ENCODE results near the gene HS3ST1.
"Not testable (repeated sequence)": the region's sequence is repeated elsewhere in the genome, so short reads cannot be mapped to it uniquely, and the experiment has no call there.

The HS3ST1 gene

GRCh38 chr4:11397819-11398610 lies 30.7 kb downstream of the HS3ST1 start:
- no peak for DNase-seq

DNA sequence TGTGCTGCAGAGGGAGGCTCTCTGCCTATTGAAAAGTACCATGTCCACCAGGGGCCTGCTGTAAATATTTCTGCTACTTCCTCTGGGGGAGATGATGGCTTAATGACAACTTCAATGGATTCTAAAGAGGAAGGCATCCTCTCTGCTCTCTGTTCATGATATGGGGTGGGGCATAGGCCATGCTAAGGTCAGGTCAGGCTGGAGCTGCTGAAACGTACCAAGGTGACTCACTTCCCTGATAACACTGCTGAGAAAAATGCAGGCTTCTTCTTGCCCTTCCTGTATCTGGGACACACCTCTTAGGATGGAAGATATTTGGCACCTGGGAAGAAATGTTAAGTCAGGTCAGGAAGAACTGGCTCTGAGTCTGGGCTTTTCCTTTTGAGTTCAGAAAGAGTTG lies 31.5 kb downstream of the HS3ST1 start:
- DNase-seq = no peak

DNA sequence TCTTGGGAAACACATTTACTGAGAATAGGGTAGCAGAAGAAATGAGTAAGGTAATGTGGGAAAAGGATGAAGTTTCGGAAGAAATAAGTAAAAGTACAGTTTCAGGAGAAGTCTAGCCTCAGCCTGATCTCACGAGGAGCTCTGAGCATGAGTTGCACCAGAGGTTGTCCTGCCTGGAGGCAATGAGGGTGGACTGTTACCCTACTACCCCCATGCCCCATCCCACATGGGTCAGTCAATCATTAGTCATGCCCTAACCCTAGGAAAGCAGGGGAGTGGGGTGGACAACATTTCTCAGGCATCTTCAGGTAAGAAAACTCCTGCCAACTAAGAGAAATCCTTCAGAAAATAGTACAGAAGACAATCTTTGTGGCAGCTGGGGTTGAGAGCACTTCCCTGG lies 35.1 kb downstream of the HS3ST1 start:
- no peak for DNase-seq

DNA sequence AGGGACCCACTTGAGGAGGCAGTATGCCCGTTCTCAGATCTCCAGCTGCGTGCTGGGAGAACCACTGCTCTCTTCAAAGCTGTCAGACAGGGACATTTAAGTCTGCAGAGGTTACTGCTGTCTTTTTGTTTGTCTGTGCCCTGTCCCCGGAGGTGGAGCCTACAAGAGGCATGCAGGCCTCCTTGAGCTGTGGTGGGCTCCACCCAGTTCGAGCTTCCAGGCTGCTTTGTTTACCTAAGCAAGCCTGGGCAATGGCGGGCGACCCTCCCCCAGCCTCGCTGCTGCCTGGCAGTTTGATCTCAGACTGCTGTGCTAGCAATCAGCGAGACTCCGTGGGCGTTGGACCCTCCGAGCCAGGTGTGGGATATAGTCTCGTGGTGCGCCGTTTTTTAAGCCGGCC lies 44.6 kb downstream of the HS3ST1 start:
- DNase-seq = not testable (repeated sequence)

GRCh38 chr4:11376571-11376970 lies 52.1 kb downstream of the HS3ST1 start:
- no peak for DNase-seq

- DNase-seq = no peak
Measured at GRCh38 chr4:11376146-11376545, 52.5 kb downstream of the HS3ST1 start.

DNA sequence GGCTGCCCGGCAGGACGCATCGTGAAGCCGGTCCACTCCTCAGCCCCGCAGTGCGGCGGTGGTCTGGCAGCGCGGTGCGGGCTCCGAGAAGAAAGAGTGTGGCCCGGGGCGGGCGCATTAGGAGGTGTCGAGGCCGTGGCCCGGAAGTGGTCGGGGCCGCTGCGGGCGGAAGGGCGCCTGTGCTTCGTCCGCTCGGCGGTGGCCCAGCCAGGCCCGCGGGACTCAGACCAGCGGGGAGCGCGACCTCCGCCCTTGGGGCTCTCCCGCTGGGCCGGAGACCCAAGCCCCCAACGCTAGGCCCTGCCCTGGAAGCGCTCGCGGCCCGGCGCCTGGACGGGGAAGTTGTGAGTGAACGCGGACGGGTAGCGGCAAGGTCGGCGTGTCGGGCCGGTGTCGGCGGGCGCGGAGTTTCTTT lies 60.0 kb downstream of the HS3ST1 start:
- DNase-seq = no peak

DNA sequence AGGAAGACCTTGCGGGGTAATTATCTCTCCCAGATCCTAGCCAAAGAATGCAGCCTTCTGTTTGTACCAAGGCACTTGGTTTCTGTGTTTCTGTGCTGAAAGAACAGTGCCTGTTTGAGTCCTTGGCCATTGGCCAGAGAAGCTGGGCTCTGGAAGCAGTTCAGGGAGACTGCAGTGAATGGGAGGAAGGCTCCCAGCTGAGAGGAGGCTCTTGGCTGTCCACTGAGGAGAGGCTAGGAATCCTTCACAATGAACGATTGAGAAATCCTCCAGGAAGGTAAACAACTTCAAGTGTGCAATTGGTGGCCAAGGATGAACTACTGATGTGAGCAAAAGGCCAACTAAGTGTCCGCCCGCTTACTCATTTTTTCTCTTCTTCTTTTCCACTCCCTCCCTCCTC lies 61.3 kb downstream of the HS3ST1 start:
- DNase-seq = no peak

DNA sequence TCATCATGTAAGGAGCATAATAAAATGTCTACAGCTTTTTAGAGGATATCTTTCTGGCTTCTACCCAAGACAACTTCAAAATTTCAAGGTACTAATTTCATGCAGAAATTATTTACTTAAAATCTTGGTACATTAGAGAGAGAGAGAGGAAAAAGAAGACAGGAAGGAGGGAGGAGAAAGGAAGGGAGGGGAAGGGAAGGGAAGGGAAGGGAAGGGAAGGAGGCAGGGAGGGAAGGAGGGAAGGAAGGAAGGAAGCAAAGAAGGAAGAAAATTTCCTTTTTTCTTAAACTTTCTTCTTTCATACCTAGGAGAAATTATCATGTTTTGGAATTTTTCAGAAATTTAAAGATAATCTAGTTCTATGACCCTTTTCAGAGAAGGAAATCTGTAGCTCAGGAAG lies 61.8 kb downstream of the HS3ST1 start:
- DNase-seq = no peak

- no peak for DNase-seq
Measured at GRCh38 chr4:11365039-11365438, 63.7 kb downstream of the HS3ST1 start.

DNA sequence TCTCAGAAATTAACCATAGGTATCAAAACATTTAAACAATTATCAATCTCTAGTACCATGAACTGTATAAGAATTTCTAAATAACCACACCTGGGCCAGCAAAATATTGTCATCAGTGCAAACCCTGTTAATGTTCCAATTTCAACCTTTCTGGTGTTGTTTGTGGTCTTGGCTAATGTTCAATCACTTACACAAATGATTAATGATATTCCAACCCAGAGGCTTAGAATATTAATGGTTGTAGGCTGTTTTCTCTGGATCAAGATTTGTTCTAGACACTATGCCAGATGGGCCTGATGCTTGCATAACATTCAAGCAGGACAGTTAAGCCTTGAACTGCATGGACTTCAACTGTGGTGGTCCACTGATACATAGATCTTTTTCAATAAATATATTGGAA lies 69.1 kb downstream of the HS3ST1 start:
- DNase-seq = no peak

- no peak for DNase-seq
Measured at GRCh38 chr4:11355226-11355625, 73.5 kb downstream of the HS3ST1 start.

- no peak for DNase-seq
Measured at GRCh38 chr4:11354531-11354930, 74.2 kb downstream of the HS3ST1 start.

- DNase-seq = no peak
Measured at GRCh38 chr4:11348449-11349088, 80.1 kb downstream of the HS3ST1 start.

DNA sequence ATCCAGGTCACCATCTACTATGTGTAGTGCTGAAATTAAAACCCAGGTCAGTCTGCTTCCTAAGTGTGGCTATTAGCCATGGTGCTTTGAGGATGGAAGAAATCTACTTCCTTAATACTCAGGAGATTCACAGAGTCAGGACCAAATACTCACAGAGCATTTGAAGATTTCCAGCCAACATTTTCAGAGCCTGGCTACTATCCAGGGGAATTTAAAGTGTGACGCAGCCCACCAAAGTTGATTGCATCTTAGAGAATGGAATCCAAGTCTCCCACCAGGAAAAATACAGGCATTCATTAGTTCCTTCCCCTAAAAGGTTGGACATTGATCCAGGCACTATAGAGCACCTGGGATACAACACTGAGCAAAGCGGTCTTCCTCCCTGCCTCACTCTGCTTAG lies 83.8 kb downstream of the HS3ST1 start:
- DNase-seq = no peak

DNA sequence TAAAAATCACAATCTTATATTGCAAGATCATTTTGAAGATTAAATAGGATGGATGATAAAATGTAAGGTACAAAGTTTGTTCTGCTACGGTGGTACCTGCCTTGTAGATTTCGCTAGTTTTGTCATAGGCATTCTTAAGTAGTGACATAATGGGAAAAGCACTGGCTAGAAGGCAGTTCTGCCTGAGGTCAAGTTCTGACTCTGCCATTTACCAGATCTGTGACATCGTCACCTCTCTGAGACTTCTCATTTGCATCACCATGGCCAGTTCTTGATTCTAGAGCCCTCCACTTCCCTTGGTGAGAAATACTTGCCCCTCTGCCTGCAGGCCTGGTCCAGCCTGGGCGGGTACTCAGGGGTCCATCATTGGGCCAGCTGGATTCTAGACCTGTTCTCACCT lies 85.2 kb downstream of the HS3ST1 start:
- DNase-seq = no peak

Measured in stimulated activated CD4-positive, alpha-beta T cell treated with anti-CD3 and anti-CD28 coated beads, Interleukin-1b, Interleukin-23, amount 100 ng/mL, for 48 hours (primary cell).